Left cardiac atrium (tissue), 4 donors: ENCODE results near the gene CHMP1A. TPM values are rescaled to one million over a fixed set of nuclear protein-coding genes. Genes with fewer than 3 reads are reported as not detected.

Source experiments
- ATAC-seq, 2 donors: fragments of 200-7000 bp; cut with Tn5 transposase; one replicate each; pipeline ENCODE4 v1.9.1; 2020; ENCODE audit warnings: mild to moderate bottlenecking in 2 of 2, moderate library complexity in 2 of 2
- DNase-seq: peaks from one replicate; pipeline ENCODE4 v3.0.0-alpha.2; 2020
- intact Hi-C, 2 donors: fragments of 100-400 bp; cut with DNase I; formaldehyde crosslinking; loops; one replicate each; pipeline versions ENCODE4 v1.14.1 to v1.15.1; 2022 to 2023
- total RNA-seq, 2 donors: library from RNA; stranded (reverse); fragmentation: NEBNext Ultra II Directional; extraction: Animal tissue kit (Norgen Biotek cat#: 25700); gene quantifications; one replicate each; pipeline ENCODE4 v1.2.1, GENCODE V29; 2021
- donor health status: DM: no; HTN: yes; CAD: no.
- donor health status: DM: no; HTN: yes; CAD: no; lungs with severe emphysema.
- donor health status: DM: yes; HTN: yes; CAD: no.
- donor health status: Dilated cardiomyopathy.

CHMP1A gene
- total RNA-seq, 2 donors from 2014 or later, result 41.7 to 51.9 TPM

- intact Hi-C loops, result no loop called here
- DNase-seq (no peak), ATAC-seq (peak in 1 of 2 donors; percentile 15)
Observed at GRCh38 chr16:89615176-89615575, 42.3 kb downstream of the CHMP1A start.

DNA sequence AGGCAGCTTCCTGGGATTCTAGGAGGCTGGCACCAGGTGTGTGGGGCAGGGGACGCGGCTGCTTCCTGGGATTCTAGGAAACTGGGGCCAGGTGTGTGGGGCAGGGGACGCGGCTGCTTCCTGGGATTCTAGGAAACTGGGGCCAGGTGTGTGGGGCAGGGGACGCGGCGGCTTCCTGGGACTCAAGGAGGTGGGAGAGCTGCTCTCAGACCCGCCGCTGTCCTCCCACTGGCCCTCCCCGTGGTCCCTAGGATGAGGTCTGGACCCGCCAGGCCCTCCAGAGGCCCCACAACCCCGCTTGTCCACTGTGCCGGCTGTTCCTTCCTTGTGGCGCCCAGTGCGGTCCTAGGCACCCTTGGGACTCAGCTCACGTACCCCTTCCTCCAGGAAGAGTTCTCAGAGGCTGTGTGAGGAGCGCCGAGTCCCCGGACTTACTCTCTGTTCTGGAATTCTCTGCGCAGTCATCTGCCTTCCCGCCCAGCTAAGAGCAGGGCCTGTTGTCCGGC, 43.5 kb downstream of the CHMP1A start:
- DNase-seq (no peak), ATAC-seq (no peak)
- intact Hi-C loops, result no loop called here

DNA sequence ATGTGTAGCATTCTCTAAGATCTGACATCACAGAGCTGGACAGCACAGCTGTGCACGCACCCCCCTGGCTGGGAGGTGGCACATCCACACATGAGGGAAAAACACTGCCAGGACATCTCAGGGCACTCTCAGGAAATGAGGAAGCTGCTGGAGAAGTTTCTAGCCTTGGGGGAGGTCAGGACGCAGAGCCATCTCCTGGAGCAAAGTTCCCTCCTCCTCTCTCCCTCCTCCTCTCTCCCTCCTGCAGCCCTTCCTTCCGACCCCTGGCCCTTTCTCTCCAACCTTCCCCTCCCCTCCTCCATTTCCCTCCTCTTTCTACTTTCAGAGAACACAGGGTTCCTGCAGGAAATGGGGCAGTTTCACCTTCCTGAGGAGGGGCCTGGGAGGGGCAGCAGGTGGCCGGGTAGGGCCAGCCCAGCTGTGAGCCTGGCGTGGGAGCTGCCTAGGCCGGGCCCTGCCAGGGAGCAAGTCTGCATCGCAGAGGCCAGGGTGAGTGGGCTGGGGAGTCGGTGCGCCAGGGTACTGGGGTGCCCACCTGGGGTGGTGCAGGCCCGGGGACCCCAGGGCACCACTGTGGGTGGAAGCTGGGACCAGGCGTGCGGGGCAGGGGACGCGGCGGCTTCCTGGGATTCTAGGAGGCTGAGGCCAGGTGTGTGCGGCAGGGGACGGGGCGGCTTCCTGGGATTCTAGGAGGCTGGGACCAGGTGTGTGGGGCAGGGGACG, 44.1 kb downstream of the CHMP1A start, which contains the start of gene DPEP1:
Gene DPEP1 (plus strand): TSS at position 412 of the 723 bp plus-strand sequence. CDS start 16,769 bp downstream, outside the sequence.
- peak in 1 of 2 donors; percentile 26 for ATAC-seq
- DNase-seq, result no peak
- intact Hi-C loops, result no loop called here

DNA sequence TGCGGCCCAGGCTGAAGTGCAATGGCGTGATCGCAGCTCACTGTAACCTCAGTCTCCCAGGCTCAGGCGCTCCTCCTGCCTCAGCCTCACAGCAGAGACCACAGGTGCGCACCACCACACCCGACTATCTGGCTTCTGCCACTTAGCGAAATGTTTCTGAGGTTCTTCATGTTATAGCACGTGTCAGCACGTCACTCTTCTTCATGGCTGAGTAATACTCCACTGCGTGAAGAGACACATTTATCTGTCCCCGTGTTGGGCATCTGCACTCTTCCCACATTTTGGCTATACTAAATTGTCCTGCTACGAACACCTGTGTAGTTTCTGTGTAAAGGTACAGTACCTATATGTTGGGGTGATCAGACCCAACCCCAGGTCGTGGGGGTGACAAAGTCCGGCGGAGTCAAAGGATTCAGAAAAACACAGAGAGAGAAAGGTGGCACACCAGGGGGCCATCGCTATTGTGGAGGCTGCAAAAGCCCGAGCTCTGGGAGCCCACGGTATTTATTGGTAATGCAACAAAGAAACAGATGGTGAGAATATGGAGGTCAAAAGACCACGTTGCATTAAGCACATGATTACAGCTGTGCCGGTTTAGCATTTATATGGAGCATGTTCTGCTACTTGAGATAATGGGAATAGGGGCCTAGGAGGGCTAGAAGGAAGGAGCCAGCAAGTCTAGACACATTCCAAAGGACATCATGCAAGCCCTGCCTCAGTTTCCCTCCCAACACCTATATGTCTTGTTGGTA, 44.9 kb downstream of the CHMP1A start:
- DNase-seq, result no peak
- ATAC-seq, result no peak
- intact Hi-C loops, result no loop called here

DNA sequence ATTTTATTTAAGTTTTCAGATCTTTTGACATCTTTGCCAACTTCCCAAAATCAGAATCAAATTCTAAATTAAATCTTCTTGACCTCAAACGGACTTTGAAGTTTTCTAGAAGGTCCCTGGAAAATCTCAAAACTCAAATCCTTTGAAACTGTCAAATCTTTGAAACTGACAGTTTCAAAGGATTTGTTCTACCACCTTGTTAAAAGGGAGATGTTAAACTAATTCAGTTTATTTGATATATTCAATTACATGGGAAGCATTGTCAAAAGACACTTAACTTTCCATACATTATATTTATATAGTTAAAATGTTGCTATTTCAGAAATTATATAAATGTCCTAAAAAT, 47.4 kb downstream of the CHMP1A start:
- no peak for ATAC-seq
- DNase-seq, result no peak
- intact Hi-C loops, result no loop called here

- intact Hi-C loops, result no loop called here
- ATAC-seq, result no peak
- no peak for DNase-seq
Observed at GRCh38 chr16:89607937-89608740, 49.4 kb downstream of the CHMP1A start.

- intact Hi-C loops, result no loop called here
- DNase-seq (no peak), ATAC-seq (no peak)
Observed at GRCh38 chr16:89607453-89607852, 50.1 kb downstream of the CHMP1A start.

- intact Hi-C loops, result no loop called here
Observed at GRCh38 chr16:89606006-89606405, 51.5 kb downstream of the CHMP1A start.

DNA sequence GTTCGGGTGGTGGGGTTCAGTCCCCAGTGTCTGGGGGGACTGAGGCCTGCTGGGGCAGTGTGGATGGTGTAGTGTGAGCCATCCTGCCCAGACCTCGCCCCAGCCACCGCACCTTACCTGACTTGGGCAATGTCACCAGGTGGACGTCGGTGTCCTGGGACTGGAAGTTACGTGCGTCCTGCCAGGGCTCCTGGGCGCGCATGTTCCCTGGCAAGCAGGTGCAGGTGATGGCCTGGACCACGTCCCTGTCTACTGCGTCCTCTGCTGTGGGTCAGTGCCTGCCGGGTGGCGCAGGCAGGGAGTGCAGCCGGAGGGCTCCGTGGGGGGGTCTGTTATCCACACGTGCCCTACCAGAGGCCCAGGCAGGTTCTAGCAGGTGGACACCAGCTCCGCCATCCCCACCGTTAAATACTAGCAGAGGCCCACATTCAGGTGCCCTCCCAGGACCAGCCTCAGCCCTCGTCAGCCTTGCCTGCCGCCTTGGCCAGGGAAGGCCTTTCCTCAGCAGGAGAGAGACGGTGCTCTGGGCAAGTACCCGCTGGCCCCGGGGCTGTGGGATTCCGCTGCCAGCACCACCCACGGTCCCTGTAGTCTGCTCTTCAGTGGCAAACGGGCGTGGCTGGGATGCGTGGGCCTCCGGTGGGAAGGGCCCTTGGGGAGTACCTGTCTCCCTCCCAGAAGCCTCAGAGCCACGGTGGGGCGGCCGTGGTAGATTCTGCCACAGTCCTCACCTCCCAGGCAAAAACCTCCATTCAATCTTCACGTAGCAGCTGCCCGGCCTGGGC, 52.1 kb downstream of the CHMP1A start:
- no peak for DNase-seq

More at GRCh38 chr16:89606006-89606405, 51.5 kb downstream of the CHMP1A start:
- ATAC-seq (no peak), DNase-seq (no peak)

GRCh38 chr16:89604764-89605163, 52.7 kb downstream of the CHMP1A start:
- ATAC-seq (no peak), DNase-seq (no peak)
- intact Hi-C loops, result no loop called here

More for the DNA sequence above, 52.1 kb downstream of the CHMP1A start:
- no peak for ATAC-seq
- intact Hi-C loops, result no loop called here

DNA sequence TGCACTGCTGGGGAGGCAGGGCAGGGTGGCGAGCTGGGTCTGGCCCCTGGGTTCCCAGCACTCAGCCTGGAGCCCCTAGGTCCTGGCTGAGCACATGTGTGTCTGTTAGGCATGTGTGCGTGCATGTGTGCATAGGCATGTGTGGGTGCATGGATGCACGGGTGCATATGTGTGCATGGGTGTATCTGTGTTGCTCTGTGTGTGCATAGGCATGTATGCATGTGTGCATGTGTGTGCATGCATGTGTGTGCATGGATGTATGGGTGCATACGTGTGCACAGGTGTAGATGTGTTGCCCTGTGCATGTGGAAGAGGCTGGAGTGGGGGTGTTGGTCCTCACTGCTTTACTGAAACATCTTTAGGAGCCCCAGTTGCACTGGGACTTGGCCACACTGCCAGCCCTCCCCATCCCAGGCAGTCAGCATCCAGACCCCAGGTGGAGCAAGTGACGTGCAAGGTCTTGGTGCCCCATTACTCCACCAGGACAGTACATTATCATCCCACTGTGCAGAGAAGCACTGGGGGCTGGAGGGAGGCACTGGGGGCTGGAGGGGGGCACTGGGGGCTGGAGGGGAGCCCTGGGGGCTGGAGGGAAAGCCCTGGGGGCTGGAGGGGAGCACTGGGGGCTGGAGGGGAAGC, 54.4 kb downstream of the CHMP1A start:
- DNase-seq, result no peak
- ATAC-seq, result no peak
- intact Hi-C loops, result no loop called here

DNA sequence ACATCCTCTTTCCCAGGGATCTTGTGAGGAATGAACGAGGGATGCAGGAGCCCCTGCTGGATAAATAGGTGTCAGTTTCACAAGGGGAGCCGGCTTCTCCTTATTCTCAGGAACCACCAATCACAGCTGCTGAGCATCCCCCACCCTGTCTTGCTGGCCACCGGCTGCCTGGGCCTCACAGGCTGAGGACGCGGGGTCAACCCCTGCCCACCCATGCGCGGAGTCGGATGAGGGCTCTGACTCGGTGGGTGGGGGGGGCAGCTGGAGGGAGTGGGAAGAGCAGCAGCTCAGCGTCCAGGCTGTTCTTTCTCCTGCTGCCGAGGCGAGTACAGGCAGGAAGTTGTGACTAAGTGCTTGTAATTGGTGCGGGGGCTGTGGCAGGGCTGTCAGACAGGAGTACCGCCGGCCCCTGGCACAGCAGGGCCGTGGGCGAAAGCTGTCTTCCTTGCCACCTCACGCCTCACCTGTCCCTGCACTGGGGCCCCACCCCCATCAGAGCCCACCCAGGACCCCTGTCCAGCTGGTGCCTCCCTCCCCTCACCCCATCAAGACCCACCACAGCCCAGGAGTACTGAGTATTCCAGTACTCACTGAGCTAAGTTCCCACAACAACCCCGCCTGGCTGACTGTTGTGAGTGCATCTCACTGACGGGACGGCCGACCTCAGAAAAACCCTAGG, 55.1 kb downstream of the CHMP1A start:
- DNase-seq (peak; percentile 58), ATAC-seq (peak; percentile 57 to 96)
- intact Hi-C loops, result no loop called here

- intact Hi-C loops, result no loop called here
Observed at GRCh38 chr16:89601906-89602272, 55.6 kb downstream of the CHMP1A start.

DNA sequence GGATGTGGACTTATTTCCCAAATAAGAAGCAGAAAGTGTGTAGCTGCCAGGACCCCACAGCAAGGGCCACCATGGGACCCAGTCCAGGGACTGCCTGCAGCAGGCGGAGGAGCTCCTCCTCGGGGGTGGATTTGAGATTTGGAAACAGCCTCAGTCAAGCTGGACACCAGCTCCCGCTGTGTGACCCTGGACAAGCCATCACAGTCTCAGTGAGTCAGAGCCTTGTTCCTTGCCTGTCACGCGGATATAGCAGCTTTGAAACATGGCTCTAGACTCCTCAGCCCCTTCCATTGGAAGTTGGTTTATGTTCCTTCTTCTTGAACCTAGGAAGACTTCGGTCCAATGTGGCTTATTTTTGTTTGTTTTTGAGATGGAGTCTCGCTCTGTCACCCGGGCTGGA, 56.6 kb downstream of the CHMP1A start:
- DNase-seq (no peak), ATAC-seq (no peak)
- intact Hi-C loops, result no loop called here

More at GRCh38 chr16:89601906-89602272, 55.6 kb downstream of the CHMP1A start:
- ATAC-seq, result no peak
- DNase-seq, result no peak

DNA sequence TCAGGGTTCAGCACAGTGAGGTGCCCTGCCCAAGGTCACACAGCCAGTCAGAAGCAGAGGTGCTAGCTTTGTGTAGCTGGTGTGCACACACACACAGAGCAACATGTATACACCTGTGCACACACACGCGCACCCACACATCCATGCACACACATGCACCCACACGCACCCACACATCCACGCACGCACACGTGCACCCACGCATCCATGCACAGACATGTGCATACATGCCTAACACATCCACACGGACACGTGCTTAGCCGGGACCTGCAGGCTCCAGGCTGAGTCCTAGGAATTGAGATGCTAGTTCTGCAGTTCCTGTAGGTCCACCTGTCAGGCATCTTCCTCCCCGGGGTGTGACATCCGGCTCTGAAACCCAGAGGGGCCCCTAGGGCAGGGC, 57.1 kb downstream of the CHMP1A start:
- DNase-seq, result no peak
- ATAC-seq, result no peak
- intact Hi-C loops, result no loop called here

DNA sequence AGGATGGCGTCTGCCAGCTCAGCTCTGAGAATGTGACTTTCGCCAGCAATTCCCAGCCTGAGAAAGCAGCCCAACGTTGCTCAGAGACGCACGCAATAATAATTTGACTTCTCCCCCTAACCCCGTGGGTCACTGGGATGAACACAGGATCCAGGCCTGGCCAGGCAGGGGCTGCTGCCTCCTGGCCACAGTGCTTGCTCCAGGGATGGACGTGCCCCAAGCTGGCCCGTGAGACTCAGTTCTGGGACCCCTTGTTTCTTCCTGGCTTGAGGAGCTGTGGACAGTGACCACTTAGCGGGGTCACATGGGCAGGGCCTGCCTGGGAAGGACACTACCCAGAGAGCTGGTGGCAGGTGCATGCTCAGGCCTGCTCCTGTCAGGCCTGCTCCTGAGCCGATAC, 57.6 kb downstream of the CHMP1A start:
- DNase-seq, result no peak
- no peak for ATAC-seq
- intact Hi-C loops, result no loop called here

DNA sequence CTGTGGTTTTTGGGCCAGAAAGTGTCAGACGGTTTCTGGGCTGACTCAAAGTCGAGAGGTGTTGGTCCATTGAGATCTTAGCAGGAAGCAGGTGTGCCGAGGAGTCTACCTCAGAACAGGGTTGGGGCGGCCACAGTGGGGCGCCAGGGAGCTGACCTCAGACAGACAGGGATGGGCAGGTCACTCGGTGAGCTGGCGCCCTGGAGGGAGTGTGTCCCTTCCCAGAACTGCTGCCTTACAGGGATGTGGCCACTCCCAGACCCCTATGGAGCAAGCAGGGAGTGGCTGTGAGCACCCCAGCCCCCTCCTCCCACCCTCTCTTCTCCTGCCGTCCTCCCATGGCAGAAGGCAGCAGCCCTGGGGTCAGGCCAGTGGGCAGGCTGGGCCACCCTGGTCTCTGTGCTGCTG, 58.1 kb downstream of the CHMP1A start:
- intact Hi-C loops, result no loop called here
- no peak for DNase-seq
- ATAC-seq, result no peak

DNA sequence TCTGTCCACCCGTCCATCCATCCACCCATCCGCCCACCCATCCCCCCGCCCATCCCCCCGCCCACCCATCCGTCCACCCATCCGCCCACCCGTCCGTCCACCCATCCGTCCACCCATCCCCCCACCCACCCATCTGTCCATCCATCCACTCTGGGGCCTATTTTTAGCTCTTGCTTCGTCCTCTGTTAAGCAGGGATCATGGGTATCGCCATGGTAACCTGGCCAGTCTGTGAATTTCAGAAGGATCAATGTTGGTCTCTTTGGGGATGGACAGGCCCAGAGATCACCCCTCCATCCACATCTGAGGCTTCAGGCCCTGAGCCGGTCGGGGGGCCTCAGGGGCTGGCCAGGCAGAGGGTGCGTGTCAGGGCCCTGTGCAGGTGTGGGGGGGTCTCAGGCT, 59.3 kb downstream of the CHMP1A start:
- ATAC-seq, result no peak
- no peak for DNase-seq
- intact Hi-C loops, result no loop called here
